ENCODE data around the gene LTK.

- TF ChIP-seq, protein P1, sequence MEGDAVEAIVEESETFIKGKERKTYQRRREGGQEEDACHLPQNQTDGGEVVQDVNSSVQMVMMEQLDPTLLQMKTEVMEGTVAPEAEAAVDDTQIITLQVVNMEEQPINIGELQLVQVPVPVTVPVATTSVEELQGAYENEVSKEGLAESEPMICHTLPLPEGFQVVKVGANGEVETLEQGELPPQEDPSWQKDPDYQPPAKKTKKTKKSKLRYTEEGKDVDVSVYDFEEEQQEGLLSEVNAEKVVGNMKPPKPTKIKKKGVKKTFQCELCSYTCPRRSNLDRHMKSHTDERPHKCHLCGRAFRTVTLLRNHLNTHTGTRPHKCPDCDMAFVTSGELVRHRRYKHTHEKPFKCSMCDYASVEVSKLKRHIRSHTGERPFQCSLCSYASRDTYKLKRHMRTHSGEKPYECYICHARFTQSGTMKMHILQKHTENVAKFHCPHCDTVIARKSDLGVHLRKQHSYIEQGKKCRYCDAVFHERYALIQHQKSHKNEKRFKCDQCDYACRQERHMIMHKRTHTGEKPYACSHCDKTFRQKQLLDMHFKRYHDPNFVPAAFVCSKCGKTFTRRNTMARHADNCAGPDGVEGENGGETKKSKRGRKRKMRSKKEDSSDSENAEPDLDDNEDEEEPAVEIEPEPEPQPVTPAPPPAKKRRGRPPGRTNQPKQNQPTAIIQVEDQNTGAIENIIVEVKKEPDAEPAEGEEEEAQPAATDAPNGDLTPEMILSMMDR (IDR thresholded peaks at IDR 0.05; ENCODE audit: low read depth, low read length, poor library complexity, severe bottlenecking): no peak
- no peak for TF ChIP-seq EZH2phosphoT487 (IDR thresholded peaks at IDR 0.05; ENCODE audit: borderline replicate concordance, low read length)
Measured at GRCh38 chr15:41511331-41511898, 2.2 kb downstream of the LTK start.
